SK-N-SH (cell line): ENCODE results near the gene POU3F3. TPM values are rescaled to one million over a fixed set of nuclear protein-coding genes. Genes with fewer than 3 reads are reported as not detected.

Experiments used
- CTCF ChIA-PET: fragments of 300-600, 350-600 bp; formaldehyde crosslinking; extraction: SDS; loops from one replicate; lab custom pipeline; 2021; lab: Yijun Ruan, JAX
- POLR2A ChIA-PET: fragments of 350-600 bp; sonication (Branson Sonifier 250); formaldehyde crosslinking; extraction: SDS; loops from one replicate; lab custom pipeline; 2020; ENCODE audit warnings: antibody characterized with exemption, inconsistent platforms; lab: Yijun Ruan, JAX
- DNase-seq: peaks from one replicate; pipeline ENCODE4 v3.0.0; 2012
- H2AFZ ChIP-seq: fragments of 200-600 bp; sonication (generic); 2 replicates; pipeline ENCODE4 v1.8.1; 2016; ENCODE audit warnings: antibody characterized with exemption, mild to moderate bottlenecking, low read depth
- H3F3A ChIP-seq: fragments of 200-600 bp; sonication (generic); replicated peaks from 2 replicates; pipeline ENCODE3; 2016; ENCODE audit warnings: antibody characterized with exemption, mild to moderate bottlenecking; ENCODE audit not compliant: insufficient read depth
- H3K27ac ChIP-seq, 2 experiments: fragments of 200-500 bp in 1 of 2; fragments of 200-600 bp in 1 of 2; sonication (Bioruptor generic) in 1 of 2; sonication (generic), shearing (Covaris generic) in 1 of 2; 2 replicates each; pipeline versions ENCODE4 v1.5.1 to v1.6.1; 2014 to 2016; ENCODE audit warnings: low read depth in 2 of 2, inconsistent platforms in 1 of 2, low read length in 1 of 2, mild to moderate bottlenecking in 1 of 2, mixed read lengths in 1 of 2
- H3K27me3 ChIP-seq: fragments of 200-600 bp; sonication (generic), shearing (Covaris generic); 2 replicates; pipeline ENCODE4 v1.6.1; 2016; ENCODE audit warnings: mixed run types; ENCODE audit not compliant: insufficient read depth
- H3K36me3 ChIP-seq, 2 experiments: fragments of 200-500 bp in 1 of 2; fragments of 200-600 bp in 1 of 2; sonication (Bioruptor generic) in 1 of 2; sonication (generic) in 1 of 2; replicated peaks in 1 of 2; 2 replicates each; pipeline versions ENCODE3 to v1.5.1; 2014 to 2016; ENCODE audit warnings: low read length in 1 of 2, mild to moderate bottlenecking in 1 of 2; ENCODE audit not compliant: insufficient read depth in 2 of 2, control insufficient read depth in 1 of 2
- H3K4me1 ChIP-seq, 2 experiments: fragments of 200-500 bp in 1 of 2; fragments of 200-600 bp in 1 of 2; sonication (Bioruptor generic) in 1 of 2; sonication (generic), shearing (Covaris generic) in 1 of 2; 2 replicates each; pipeline versions ENCODE4 v1.5.1 to v1.6.1; 2014 to 2016; ENCODE audit warnings: low read depth in 1 of 2, low read length in 1 of 2, mixed run types in 1 of 2; ENCODE audit not compliant: insufficient read depth in 2 of 2, control insufficient read depth in 1 of 2
- H3K4me2 ChIP-seq: fragments of 200-600 bp; sonication (generic), shearing (Covaris generic); 2 replicates; pipeline ENCODE4 v1.6.1; 2017; ENCODE audit warnings: mixed run types
- H3K4me3 ChIP-seq, 2 experiments: fragments of 200-500 bp in 1 of 2; fragments of 200-600 bp in 1 of 2; sonication (Bioruptor generic) in 1 of 2; sonication (generic), shearing (Covaris generic) in 1 of 2; 2 replicates each; pipeline versions ENCODE4 v1.5.1 to v1.8.1; 2014 to 2016; ENCODE audit warnings: low read depth in 2 of 2, inconsistent platforms in 1 of 2, low read length in 1 of 2, mild to moderate bottlenecking in 1 of 2, mixed read lengths in 1 of 2, moderate library complexity in 1 of 2
- H3K79me2 ChIP-seq: fragments of 200-600 bp; sonication (generic); 2 replicates; pipeline ENCODE4 v1.8.1; 2017; ENCODE audit warnings: mild to moderate bottlenecking; ENCODE audit not compliant: insufficient read depth
- H3K9ac ChIP-seq: fragments of 200-600 bp; sonication (generic); 2 replicates; pipeline ENCODE4 v1.6.1; 2017; ENCODE audit warnings: mixed run types
- H3K9me2 ChIP-seq: fragments of 200-600 bp; sonication (generic); 2 replicates; pipeline ENCODE4 v1.6.1; 2017; ENCODE audit warnings: mixed run types
- H3K9me3 ChIP-seq: fragments of 200-600 bp; sonication (generic); 2 replicates; pipeline ENCODE4 v1.6.1; 2017; ENCODE audit warnings: mixed run types, mild to moderate bottlenecking, moderate library complexity
- H4K20me1 ChIP-seq: fragments of 200-600 bp; sonication (generic); 2 replicates; pipeline ENCODE4 v1.6.1; 2017; ENCODE audit warnings: mild to moderate bottlenecking, mixed run types; ENCODE audit not compliant: insufficient read depth
- CHD2 ChIP-seq: fragments of 150-350 bp; IDR thresholded peaks from 2 replicates; pipeline ENCODE4 v1.6.1; 2018; ENCODE audit warnings: low read length; ENCODE audit not compliant: partially characterized antibody
- FOSL2 ChIP-seq: IDR thresholded peaks from 2 replicates; pipeline ENCODE4 v1.4.0; 2012; ENCODE audit warnings: low read depth, mild to moderate bottlenecking, moderate library complexity, borderline replicate concordance
- FOXM1 ChIP-seq: IDR thresholded peaks from 2 replicates; pipeline ENCODE4 v1.4.0; 2012; ENCODE audit warnings: low read depth, mild to moderate bottlenecking
- NRF1 ChIP-seq: IDR thresholded peaks from 2 replicates; pipeline ENCODE4 v1.6.1; 2012; ENCODE audit warnings: low read depth, mild to moderate bottlenecking, low read length
- RAD21 ChIP-seq: IDR thresholded peaks from 2 replicates; pipeline ENCODE4 v1.6.1; 2012; ENCODE audit warnings: mild to moderate bottlenecking, low read length
- RCOR1 ChIP-seq: fragments of 150-350 bp; IDR thresholded peaks from 2 replicates; pipeline ENCODE4 v1.6.1; 2017; ENCODE audit warnings: antibody characterized with exemption, low read length
- RFX5 ChIP-seq: IDR thresholded peaks from 2 replicates; pipeline ENCODE4 v1.6.1; 2012; ENCODE audit warnings: mild to moderate bottlenecking, improper control_type of control experiment, low read length
- SMC3 ChIP-seq: IDR thresholded peaks from 2 replicates; pipeline ENCODE4 v1.6.1; 2012; ENCODE audit warnings: low read depth, low read length, improper control_type of control experiment
- TAF1 ChIP-seq: IDR thresholded peaks from 2 replicates; pipeline ENCODE4 v1.6.1; 2012; ENCODE audit warnings: low read depth, mild to moderate bottlenecking, low read length, moderate library complexity, borderline replicate concordance
- WGBS: methylation state at CpG from one replicate; pipeline ENCODE4 v1.1.6; 2017; ENCODE audit warnings: low lambda C conversion rate; 5-methylcytosine and 5-hydroxymethylcytosine counted together
- polyA plus RNA-seq, 3 experiments: library from polyadenylated mRNA; depleted of rRNA; stranded (reverse); fragments of >200 nt; gene quantifications; 2 replicates each; pipeline ENCODE4 v1.2.3, GENCODE V29; 2012
- small RNA-seq, 7 experiments: library from RNA; depleted of rRNA; stranded (forward); fragments of <200 nt; gene quantifications; one replicate each; pipeline ENCODE3, GENCODE V24; 2012
- TF ChIP-seq, protein P1 (sequence below): IDR thresholded peaks from 2 replicates; pipeline ENCODE4 v1.4.0; 2012; ENCODE audit warnings: low read depth, borderline replicate concordance
- TF ChIP-seq, protein P2 (sequence below): IDR thresholded peaks from 2 replicates; pipeline ENCODE4 v1.4.0; 2012; ENCODE audit warnings: low read depth
- TF ChIP-seq, protein P3 (sequence below): fragments of 150-350 bp; IDR thresholded peaks from 2 replicates; pipeline ENCODE4 v1.6.1; 2017; ENCODE audit warnings: antibody characterized with exemption, low read length, low read depth, borderline replicate concordance
- TF ChIP-seq, protein P4 (sequence below): fragments of 200-600 bp; sonication (generic); IDR thresholded peaks from 2 replicates; pipeline ENCODE4 v1.6.1; 2017; ENCODE audit warnings: antibody characterized with exemption, mild to moderate bottlenecking, moderate library complexity

The POU3F3 gene
- polyA plus RNA-seq, 1 of the 3 experiments (the other 2 are of a cell fraction), result not detected

DNA sequence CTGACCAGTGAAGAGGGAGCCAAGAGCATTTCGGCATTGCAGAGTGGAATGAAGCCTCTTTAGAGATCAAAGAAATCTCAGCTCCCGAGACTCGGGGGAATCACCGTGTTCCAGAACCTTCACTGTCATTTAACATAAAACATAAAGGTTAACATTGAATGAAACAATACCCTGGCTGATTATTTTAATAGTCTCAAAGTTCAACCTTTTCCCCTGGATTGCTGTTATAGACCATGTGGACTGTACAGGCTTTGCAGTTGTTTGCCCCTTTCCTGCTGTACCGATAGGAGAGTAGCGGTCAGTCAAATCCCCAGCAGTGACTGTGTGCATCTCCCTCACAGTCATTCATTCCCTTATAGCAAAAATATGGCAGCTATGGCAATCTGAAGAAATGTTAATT, 48.4 kb downstream of the POU3F3 start:
- no peaks in the 10 kb centered on the region for H3K9me2 ChIP-seq
- H3K79me2 ChIP-seq, result no peaks in the 10 kb centered on the region
- no peaks in the 10 kb centered on the region for H3K27me3 ChIP-seq
- H3K27ac ChIP-seq, result no peak overlapping the region
- TF ChIP-seq RCOR1, result no peak
- no peak for TF ChIP-seq FOXM1
- TF ChIP-seq, protein P1, sequence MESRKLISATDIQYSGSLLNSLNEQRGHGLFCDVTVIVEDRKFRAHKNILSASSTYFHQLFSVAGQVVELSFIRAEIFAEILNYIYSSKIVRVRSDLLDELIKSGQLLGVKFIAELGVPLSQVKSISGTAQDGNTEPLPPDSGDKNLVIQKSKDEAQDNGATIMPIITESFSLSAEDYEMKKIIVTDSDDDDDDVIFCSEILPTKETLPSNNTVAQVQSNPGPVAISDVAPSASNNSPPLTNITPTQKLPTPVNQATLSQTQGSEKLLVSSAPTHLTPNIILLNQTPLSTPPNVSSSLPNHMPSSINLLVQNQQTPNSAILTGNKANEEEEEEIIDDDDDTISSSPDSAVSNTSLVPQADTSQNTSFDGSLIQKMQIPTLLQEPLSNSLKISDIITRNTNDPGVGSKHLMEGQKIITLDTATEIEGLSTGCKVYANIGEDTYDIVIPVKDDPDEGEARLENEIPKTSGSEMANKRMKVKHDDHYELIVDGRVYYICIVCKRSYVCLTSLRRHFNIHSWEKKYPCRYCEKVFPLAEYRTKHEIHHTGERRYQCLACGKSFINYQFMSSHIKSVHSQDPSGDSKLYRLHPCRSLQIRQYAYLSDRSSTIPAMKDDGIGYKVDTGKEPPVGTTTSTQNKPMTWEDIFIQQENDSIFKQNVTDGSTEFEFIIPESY, result no peak
- no peak for TF ChIP-seq TAF1
- no peak for TF ChIP-seq NRF1
- TF ChIP-seq FOSL2, result no peak
- TF ChIP-seq RFX5, result no peak
- no peak for TF ChIP-seq RAD21
- no peak for TF ChIP-seq CHD2
- TF ChIP-seq, protein P2, sequence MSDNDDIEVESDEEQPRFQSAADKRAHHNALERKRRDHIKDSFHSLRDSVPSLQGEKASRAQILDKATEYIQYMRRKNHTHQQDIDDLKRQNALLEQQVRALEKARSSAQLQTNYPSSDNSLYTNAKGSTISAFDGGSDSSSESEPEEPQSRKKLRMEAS, result no peak
- no peak for TF ChIP-seq SMC3
- TF ChIP-seq, protein P3, sequence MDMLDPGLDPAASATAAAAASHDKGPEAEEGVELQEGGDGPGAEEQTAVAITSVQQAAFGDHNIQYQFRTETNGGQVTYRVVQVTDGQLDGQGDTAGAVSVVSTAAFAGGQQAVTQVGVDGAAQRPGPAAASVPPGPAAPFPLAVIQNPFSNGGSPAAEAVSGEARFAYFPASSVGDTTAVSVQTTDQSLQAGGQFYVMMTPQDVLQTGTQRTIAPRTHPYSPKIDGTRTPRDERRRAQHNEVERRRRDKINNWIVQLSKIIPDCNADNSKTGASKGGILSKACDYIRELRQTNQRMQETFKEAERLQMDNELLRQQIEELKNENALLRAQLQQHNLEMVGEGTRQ, result no peak
- TF ChIP-seq, protein P4, sequence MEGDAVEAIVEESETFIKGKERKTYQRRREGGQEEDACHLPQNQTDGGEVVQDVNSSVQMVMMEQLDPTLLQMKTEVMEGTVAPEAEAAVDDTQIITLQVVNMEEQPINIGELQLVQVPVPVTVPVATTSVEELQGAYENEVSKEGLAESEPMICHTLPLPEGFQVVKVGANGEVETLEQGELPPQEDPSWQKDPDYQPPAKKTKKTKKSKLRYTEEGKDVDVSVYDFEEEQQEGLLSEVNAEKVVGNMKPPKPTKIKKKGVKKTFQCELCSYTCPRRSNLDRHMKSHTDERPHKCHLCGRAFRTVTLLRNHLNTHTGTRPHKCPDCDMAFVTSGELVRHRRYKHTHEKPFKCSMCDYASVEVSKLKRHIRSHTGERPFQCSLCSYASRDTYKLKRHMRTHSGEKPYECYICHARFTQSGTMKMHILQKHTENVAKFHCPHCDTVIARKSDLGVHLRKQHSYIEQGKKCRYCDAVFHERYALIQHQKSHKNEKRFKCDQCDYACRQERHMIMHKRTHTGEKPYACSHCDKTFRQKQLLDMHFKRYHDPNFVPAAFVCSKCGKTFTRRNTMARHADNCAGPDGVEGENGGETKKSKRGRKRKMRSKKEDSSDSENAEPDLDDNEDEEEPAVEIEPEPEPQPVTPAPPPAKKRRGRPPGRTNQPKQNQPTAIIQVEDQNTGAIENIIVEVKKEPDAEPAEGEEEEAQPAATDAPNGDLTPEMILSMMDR, result no peak
- no peak for DNase-seq
- ChIA-PET CTCF (no interaction called here), POLR2A (no interaction called here)
- no peak overlapping the region for H2AFZ ChIP-seq
- H4K20me1 ChIP-seq, result no peaks in the 10 kb centered on the region
- H3K4me3 ChIP-seq, result no peak overlapping the region
- no peaks in the 10 kb centered on the region for H3K36me3 ChIP-seq
- H3K9me3 ChIP-seq, result no peaks in the 10 kb centered on the region
- 16% methylated on average over 6 of the region's 6 CpGs for WGBS
- H3F3A ChIP-seq, result no peaks in the 10 kb centered on the region
- H3K4me1 ChIP-seq, result no peaks in the 10 kb centered on the region
- H3K4me2 ChIP-seq, result no peak overlapping the region
- no peak overlapping the region for H3K9ac ChIP-seq

Small RNA genes within 50 kb of the gene (small RNA-seq; reads per million reads assigned to genes)
- gene AC018730.1, result 0 reads per million in 7 experiments

Other genes starting within 250 kb of the POU3F3 start
- gene MRPS9, start 184.0 kb downstream of the POU3F3 start, polyA plus RNA-seq (2012; rRNA removed), result 27.9 and 31.8 TPM in 2 replicates